GM23338 (cell line): Measurements from ENCODE around the gene SMIM31. TPM values are rescaled to one million over a fixed set of nuclear protein-coding genes. Genes with fewer than 3 reads are reported as not detected.

Experiments
- ATAC-seq: fragments of 200-7000 bp; cut with Tn5 transposase; 3 replicates; pipeline ENCODE4 v1.9.1; 2020
- DNase-seq: peaks from one replicate; pipeline ENCODE4 v3.0.0-alpha.2; 2015; ENCODE audit warnings: low spot score
- H2AFZ ChIP-seq: fragments of 200-600 bp; sonication (generic); 2 replicates; pipeline ENCODE4 v1.8.0; 2016; ENCODE audit warnings: antibody characterized with exemption, mild to moderate bottlenecking, moderate library complexity
- H3F3A ChIP-seq: fragments of 200-600 bp; sonication (generic); replicated peaks from 2 replicates; pipeline ENCODE4 v1.8.0; 2017; ENCODE audit warnings: antibody characterized with exemption, mixed run types, low read depth
- H3K27ac ChIP-seq: fragments of 200-600 bp; sonication (generic); 2 replicates; pipeline ENCODE4 v1.6.1; 2016; ENCODE audit warnings: low read depth
- H3K27me3 ChIP-seq: fragments of 200-600 bp; sonication (generic); 2 replicates; pipeline ENCODE4 v1.8.0; 2016; ENCODE audit warnings: mild to moderate bottlenecking, mixed run types, moderate library complexity; ENCODE audit not compliant: insufficient read depth
- H3K36me3 ChIP-seq: fragments of 200-600 bp; sonication (generic); 2 replicates; pipeline ENCODE4 v1.8.0; 2016; ENCODE audit warnings: mild to moderate bottlenecking; ENCODE audit not compliant: insufficient read depth
- H3K4me1 ChIP-seq: fragments of 200-600 bp; sonication (generic); 2 replicates; pipeline ENCODE4 v1.8.0; 2016; ENCODE audit warnings: mild to moderate bottlenecking, moderate library complexity; ENCODE audit not compliant: insufficient read depth
- H3K4me2 ChIP-seq: fragments of 200-600 bp; sonication (generic); 2 replicates; pipeline ENCODE4 v1.7.1; 2017; ENCODE audit warnings: mixed run types
- H3K4me3 ChIP-seq: fragments of 200-600 bp; sonication (generic); 2 replicates; pipeline ENCODE4 v1.6.1; 2016; ENCODE audit warnings: mixed run types
- H3K79me2 ChIP-seq: fragments of 200-600 bp; sonication (generic); replicated peaks from 2 replicates; pipeline ENCODE4 v1.8.0; 2017; ENCODE audit warnings: mild to moderate bottlenecking; ENCODE audit not compliant: insufficient read depth
- H3K9me2 ChIP-seq: fragments of 200-600 bp; sonication (generic); 2 replicates; pipeline ENCODE4 v1.8.0; 2017; ENCODE audit not compliant: insufficient read depth
- H4K20me1 ChIP-seq: fragments of 200-600 bp; sonication (generic); replicated peaks from 2 replicates; pipeline ENCODE4 v1.8.0; 2017; ENCODE audit warnings: mild to moderate bottlenecking; ENCODE audit not compliant: insufficient read depth
- H3K27ac Mint-ChIP-seq: 2 replicates; pipeline ENCODE4 v1.8.0; 2020; ENCODE audit warnings: inconsistent platforms, mild to moderate bottlenecking, moderate library complexity, mixed read lengths
- H3K27me3 Mint-ChIP-seq: 3 replicates; pipeline ENCODE4 v1.8.0; 2022; ENCODE audit warnings: low read depth, mild to moderate bottlenecking, moderate library complexity, mixed read lengths, inconsistent platforms; ENCODE audit not compliant: insufficient read depth, poor library complexity
- H3K36me3 Mint-ChIP-seq: 3 replicates; pipeline ENCODE4 v1.8.0; 2021; ENCODE audit warnings: low read depth, mild to moderate bottlenecking, inconsistent platforms, moderate library complexity, mixed read lengths
- H3K4me1 Mint-ChIP-seq: 3 replicates; pipeline ENCODE4 v1.8.0; 2020; ENCODE audit warnings: mild to moderate bottlenecking, inconsistent platforms, mixed read lengths
- H3K4me3 Mint-ChIP-seq: 3 replicates; pipeline ENCODE4 v1.8.0; 2021; ENCODE audit warnings: moderate library complexity, mild to moderate bottlenecking, inconsistent platforms, mixed read lengths
- H3K9me3 Mint-ChIP-seq: 3 replicates; pipeline ENCODE4 v1.8.0; 2020; ENCODE audit warnings: moderate library complexity, mild to moderate bottlenecking, inconsistent platforms, mixed read lengths
- CREB1 ChIP-seq: fragments of 250-450 bp; sonication (Bioruptor Pico); IDR thresholded peaks from 2 replicates; pipeline ENCODE4 v1.5.0; 2020; ENCODE audit warnings: low read depth, mild to moderate bottlenecking, moderate library complexity
- EZH2 ChIP-seq: fragments of 200-600 bp; sonication (generic); IDR thresholded peaks from one replicate; pipeline ENCODE4 v1.8.0; 2017; ENCODE audit warnings: antibody characterized with exemption, mild to moderate bottlenecking, low read depth; ENCODE audit not compliant: unreplicated experiment
- EZH2phosphoT487 ChIP-seq: fragments of 200-600 bp; sonication (generic); IDR thresholded peaks from one replicate; pipeline ENCODE4 v1.8.1; 2018; ENCODE audit warnings: antibody characterized with exemption; ENCODE audit not compliant: unreplicated experiment
- JUNB ChIP-seq: IDR thresholded peaks from one replicate; pipeline ENCODE4 v1.6.1; 2016; ENCODE audit warnings: antibody characterized with exemption; ENCODE audit not compliant: unreplicated experiment
- NANOG ChIP-seq: IDR thresholded peaks from 2 replicates; pipeline ENCODE4 v1.6.1; 2016; ENCODE audit warnings: antibody characterized with exemption, borderline replicate concordance
- POLR2AphosphoS5 ChIP-seq: IDR thresholded peaks from 2 replicates; pipeline ENCODE4 v1.6.1; 2016; ENCODE audit warnings: antibody characterized with exemption, low read depth
- STAT1 ChIP-seq: IDR thresholded peaks from one replicate; pipeline ENCODE4 v1.6.1; 2016; ENCODE audit warnings: antibody characterized with exemption; ENCODE audit not compliant: unreplicated experiment
- ZNF114 ChIP-seq: fragments of 250-450 bp; sonication (Bioruptor Pico); IDR thresholded peaks from 2 replicates; pipeline ENCODE4 v1.5.0; 2020; ENCODE audit warnings: mild to moderate bottlenecking, moderate library complexity
- ZNF331 ChIP-seq: fragments of 250-450 bp; sonication (Bioruptor Pico); IDR thresholded peaks from 2 replicates; pipeline ENCODE4 v1.5.0; 2020; ENCODE audit warnings: low read depth, mild to moderate bottlenecking, moderate library complexity
- polyA plus RNA-seq: library from polyadenylated mRNA; unstranded; fragments of >200 nt; fragmentation: Nextera tagmentation; extraction: Ambion mirVana; gene quantifications from 2 replicates; pipeline ENCODE4 v1.2.1, GENCODE V29; 2016
- total RNA-seq: library from RNA; depleted of rRNA; stranded (reverse); fragments of >200 nt; shearing (Covaris generic); gene quantifications from 2 replicates; pipeline ENCODE4 v1.2.3, GENCODE V29; 2014
- TF ChIP-seq, protein P1 (sequence below): IDR thresholded peaks from 2 replicates; pipeline ENCODE4 v1.6.1; 2016; ENCODE audit warnings: antibody characterized with exemption
- TF ChIP-seq, protein P2 (sequence below): IDR thresholded peaks from one replicate; pipeline ENCODE4 v1.6.1; 2018; ENCODE audit warnings: antibody characterized with exemption; ENCODE audit not compliant: unreplicated experiment
- TF ChIP-seq, protein P3 (sequence below), 2 experiments: fragments of 200-600 bp in 1 of 2; sonication (generic) in 1 of 2; conservative IDR thresholded peaks; 2 replicates each; pipeline versions ENCODE4 v1.5.1 to v1.6.1; 2016 to 2017; ENCODE audit warnings: antibody characterized with exemption in 2 of 2, low read depth in 2 of 2, mild to moderate bottlenecking in 2 of 2, moderate library complexity in 1 of 2
- TF ChIP-seq, protein P4 (sequence below): fragments of 250-450 bp; sonication (Bioruptor Pico); IDR thresholded peaks from 2 replicates; pipeline ENCODE4 v1.5.0; 2020; ENCODE audit warnings: mild to moderate bottlenecking, moderate library complexity

Gene SMIM31
- total and polyA plus RNA-seq, 2 experiments from 2014 or later, result not detected

DNA sequence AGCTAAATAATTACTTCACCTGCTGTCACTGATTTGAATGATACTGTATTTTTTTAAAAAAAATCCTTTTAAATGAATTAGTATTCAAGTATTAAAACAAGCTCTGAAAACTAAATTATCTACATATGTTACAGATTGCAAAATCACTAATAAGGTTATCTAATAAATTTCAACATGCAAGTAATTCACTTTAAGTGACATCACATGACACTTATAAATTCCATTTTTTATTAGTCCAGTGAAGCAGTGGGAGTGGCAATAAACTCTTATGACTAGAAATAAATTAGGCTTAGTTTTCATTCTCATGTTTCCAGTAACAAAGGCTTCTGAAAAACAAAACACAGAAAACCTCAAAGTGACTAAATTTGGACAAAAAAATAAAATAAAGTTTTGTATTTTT, 36.3 kb downstream of the SMIM31 start:
- Mint-ChIP-seq H3K27ac (no peak overlapping the region), H3K9me3 (peaks cover 5% of the 10 kb centered on the region; the same call in 2 of the 3 replicates), H3K4me3 (no peak overlapping the region), H3K4me1 (peaks cover 7% of the 10 kb centered on the region; the same call in 2 of the 3 replicates), H3K36me3 (peaks cover 8% of the 10 kb centered on the region; the same call in 1 of the 3 replicates), H3K27me3 (no peaks in the 10 kb centered on the region)
- Histone ChIP-seq H3K4me1 (peaks cover 16% of the 10 kb centered on the region), H2AFZ (no peak overlapping the region), H3F3A (no peaks in the 10 kb centered on the region), H3K27me3 (no peaks in the 10 kb centered on the region), H3K79me2 (no peaks in the 10 kb centered on the region), H4K20me1 (no peaks in the 10 kb centered on the region), H3K9me2 (no peaks in the 10 kb centered on the region), H3K4me2 (no peak overlapping the region), H3K4me3 (no peak overlapping the region), H3K36me3 (no peaks in the 10 kb centered on the region), H3K27ac (no peak overlapping the region)
- TF ChIP-seq, protein P1, sequence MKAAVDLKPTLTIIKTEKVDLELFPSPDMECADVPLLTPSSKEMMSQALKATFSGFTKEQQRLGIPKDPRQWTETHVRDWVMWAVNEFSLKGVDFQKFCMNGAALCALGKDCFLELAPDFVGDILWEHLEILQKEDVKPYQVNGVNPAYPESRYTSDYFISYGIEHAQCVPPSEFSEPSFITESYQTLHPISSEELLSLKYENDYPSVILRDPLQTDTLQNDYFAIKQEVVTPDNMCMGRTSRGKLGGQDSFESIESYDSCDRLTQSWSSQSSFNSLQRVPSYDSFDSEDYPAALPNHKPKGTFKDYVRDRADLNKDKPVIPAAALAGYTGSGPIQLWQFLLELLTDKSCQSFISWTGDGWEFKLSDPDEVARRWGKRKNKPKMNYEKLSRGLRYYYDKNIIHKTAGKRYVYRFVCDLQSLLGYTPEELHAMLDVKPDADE, result no peak
- TF ChIP-seq CREB1 (no peak), NANOG (no peak), ZNF331 (CRISPR knock-in tag) (no peak), JUNB (no peak), EZH2phosphoT487 (no peak), POLR2AphosphoS5 (no peak), EZH2 (no peak), ZNF114 (CRISPR knock-in tag) (no peak), STAT1 (no peak)
- TF ChIP-seq, protein P2, sequence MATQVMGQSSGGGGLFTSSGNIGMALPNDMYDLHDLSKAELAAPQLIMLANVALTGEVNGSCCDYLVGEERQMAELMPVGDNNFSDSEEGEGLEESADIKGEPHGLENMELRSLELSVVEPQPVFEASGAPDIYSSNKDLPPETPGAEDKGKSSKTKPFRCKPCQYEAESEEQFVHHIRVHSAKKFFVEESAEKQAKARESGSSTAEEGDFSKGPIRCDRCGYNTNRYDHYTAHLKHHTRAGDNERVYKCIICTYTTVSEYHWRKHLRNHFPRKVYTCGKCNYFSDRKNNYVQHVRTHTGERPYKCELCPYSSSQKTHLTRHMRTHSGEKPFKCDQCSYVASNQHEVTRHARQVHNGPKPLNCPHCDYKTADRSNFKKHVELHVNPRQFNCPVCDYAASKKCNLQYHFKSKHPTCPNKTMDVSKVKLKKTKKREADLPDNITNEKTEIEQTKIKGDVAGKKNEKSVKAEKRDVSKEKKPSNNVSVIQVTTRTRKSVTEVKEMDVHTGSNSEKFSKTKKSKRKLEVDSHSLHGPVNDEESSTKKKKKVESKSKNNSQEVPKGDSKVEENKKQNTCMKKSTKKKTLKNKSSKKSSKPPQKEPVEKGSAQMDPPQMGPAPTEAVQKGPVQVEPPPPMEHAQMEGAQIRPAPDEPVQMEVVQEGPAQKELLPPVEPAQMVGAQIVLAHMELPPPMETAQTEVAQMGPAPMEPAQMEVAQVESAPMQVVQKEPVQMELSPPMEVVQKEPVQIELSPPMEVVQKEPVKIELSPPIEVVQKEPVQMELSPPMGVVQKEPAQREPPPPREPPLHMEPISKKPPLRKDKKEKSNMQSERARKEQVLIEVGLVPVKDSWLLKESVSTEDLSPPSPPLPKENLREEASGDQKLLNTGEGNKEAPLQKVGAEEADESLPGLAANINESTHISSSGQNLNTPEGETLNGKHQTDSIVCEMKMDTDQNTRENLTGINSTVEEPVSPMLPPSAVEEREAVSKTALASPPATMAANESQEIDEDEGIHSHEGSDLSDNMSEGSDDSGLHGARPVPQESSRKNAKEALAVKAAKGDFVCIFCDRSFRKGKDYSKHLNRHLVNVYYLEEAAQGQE, result no peak
- TF ChIP-seq, protein P3, sequence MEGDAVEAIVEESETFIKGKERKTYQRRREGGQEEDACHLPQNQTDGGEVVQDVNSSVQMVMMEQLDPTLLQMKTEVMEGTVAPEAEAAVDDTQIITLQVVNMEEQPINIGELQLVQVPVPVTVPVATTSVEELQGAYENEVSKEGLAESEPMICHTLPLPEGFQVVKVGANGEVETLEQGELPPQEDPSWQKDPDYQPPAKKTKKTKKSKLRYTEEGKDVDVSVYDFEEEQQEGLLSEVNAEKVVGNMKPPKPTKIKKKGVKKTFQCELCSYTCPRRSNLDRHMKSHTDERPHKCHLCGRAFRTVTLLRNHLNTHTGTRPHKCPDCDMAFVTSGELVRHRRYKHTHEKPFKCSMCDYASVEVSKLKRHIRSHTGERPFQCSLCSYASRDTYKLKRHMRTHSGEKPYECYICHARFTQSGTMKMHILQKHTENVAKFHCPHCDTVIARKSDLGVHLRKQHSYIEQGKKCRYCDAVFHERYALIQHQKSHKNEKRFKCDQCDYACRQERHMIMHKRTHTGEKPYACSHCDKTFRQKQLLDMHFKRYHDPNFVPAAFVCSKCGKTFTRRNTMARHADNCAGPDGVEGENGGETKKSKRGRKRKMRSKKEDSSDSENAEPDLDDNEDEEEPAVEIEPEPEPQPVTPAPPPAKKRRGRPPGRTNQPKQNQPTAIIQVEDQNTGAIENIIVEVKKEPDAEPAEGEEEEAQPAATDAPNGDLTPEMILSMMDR (conservative IDR thresholded peaks at IDR 0.05; ENCODE audit: low read depth in 2 of 2), result no peak
- TF ChIP-seq, protein P4, sequence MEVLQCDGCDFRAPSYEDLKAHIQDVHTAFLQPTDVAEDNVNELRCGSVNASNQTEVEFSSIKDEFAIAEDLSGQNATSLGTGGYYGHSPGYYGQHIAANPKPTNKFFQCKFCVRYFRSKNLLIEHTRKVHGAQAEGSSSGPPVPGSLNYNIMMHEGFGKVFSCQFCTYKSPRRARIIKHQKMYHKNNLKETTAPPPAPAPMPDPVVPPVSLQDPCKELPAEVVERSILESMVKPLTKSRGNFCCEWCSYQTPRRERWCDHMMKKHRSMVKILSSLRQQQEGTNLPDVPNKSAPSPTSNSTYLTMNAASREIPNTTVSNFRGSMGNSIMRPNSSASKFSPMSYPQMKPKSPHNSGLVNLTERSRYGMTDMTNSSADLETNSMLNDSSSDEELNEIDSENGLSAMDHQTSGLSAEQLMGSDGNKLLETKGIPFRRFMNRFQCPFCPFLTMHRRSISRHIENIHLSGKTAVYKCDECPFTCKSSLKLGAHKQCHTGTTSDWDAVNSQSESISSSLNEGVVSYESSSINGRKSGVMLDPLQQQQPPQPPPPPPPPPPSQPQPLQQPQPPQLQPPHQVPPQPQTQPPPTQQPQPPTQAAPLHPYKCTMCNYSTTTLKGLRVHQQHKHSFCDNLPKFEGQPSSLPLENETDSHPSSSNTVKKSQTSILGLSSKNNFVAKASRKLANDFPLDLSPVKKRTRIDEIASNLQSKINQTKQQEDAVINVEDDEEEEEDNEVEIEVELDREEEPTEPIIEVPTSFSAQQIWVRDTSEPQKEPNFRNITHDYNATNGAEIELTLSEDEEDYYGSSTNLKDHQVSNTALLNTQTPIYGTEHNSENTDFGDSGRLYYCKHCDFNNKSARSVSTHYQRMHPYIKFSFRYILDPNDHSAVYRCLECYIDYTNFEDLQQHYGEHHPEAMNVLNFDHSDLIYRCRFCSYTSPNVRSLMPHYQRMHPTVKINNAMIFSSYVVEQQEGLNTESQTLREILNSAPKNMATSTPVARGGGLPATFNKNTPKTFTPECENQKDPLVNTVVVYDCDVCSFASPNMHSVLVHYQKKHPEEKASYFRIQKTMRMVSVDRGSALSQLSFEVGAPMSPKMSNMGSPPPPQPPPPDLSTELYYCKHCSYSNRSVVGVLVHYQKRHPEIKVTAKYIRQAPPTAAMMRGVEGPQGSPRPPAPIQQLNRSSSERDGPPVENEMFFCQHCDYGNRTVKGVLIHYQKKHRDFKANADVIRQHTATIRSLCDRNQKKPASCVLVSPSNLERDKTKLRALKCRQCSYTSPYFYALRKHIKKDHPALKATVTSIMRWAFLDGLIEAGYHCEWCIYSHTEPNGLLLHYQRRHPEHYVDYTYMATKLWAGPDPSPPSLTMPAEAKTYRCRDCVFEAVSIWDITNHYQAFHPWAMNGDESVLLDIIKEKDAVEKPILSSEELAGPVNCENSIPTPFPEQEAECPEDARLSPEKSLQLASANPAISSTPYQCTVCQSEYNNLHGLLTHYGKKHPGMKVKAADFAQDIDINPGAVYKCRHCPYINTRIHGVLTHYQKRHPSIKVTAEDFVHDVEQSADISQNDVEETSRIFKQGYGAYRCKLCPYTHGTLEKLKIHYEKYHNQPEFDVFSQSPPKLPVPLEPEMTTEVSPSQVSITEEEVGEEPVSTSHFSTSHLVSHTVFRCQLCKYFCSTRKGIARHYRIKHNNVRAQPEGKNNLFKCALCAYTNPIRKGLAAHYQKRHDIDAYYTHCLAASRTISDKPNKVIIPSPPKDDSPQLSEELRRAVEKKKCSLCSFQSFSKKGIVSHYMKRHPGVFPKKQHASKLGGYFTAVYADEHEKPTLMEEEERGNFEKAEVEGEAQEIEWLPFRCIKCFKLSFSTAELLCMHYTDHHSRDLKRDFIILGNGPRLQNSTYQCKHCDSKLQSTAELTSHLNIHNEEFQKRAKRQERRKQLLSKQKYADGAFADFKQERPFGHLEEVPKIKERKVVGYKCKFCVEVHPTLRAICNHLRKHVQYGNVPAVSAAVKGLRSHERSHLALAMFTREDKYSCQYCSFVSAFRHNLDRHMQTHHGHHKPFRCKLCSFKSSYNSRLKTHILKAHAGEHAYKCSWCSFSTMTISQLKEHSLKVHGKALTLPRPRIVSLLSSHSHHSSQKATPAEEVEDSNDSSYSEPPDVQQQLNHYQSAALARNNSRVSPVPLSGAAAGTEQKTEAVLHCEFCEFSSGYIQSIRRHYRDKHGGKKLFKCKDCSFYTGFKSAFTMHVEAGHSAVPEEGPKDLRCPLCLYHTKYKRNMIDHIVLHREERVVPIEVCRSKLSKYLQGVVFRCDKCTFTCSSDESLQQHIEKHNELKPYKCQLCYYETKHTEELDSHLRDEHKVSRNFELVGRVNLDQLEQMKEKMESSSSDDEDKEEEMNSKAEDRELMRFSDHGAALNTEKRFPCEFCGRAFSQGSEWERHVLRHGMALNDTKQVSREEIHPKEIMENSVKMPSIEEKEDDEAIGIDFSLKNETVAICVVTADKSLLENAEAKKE, result no peak
- DNase-seq, result no peak
- ATAC-seq, result no peak
